GM10248 (cell line): Measurements from ENCODE around the gene CDCA7.

ENCODE experiments used
- CTCF ChIA-PET: fragments of 300-600 bp; sonication (Branson Sonifier 250); formaldehyde crosslinking; extraction: SDS; loops from one replicate; lab custom pipeline; 2021; ENCODE audit warnings: antibody characterized with exemption; lab: Yijun Ruan, JAX
- POLR2A ChIA-PET: fragments of 350-650 bp; sonication (Branson Sonifier 250); formaldehyde crosslinking; extraction: SDS; loops from one replicate; lab custom pipeline; 2020; ENCODE audit warnings: antibody characterized with exemption; lab: Yijun Ruan, JAX
- DNase-seq: peaks from one replicate; pipeline ENCODE4 v3.0.0; 2012; ENCODE audit errors: extremely low spot score
- CTCF ChIP-seq: IDR thresholded peaks from 2 replicates; pipeline ENCODE4 v1.5.1; 2012; ENCODE audit warnings: mild to moderate bottlenecking, low read depth; ENCODE audit errors: extremely low read depth, missing control alignments, control extremely low read depth

Gene CDCA7

DNA sequence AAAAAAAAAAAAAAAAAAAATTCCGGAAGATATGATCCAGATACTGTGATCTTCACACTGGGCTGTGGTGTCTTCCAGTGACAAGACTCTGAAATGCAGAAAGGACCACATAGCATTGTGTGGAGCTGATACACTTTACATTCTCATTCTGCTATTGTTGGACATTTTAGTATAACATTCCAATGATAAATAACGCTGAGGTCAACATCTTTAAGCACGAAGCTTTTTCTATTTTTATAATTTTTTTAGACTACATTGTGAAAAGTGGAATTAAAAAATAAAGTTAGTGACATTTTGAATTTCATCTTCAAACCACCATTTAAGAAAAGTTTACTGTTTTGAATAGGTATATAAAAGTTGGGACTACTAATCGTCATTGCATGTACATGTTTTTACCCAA is 62.7 kb downstream of the CDCA7 start:
- ChIA-PET CTCF (interaction anchor here (1.5 kb wide), 1 partner anchor 15 kb away, joined by 6 read pairs; no protein-coding TSS in a partner anchor), POLR2A (no interaction called here)
- DNase-seq, result no peak
- TF ChIP-seq CTCF, result no peak

DNA sequence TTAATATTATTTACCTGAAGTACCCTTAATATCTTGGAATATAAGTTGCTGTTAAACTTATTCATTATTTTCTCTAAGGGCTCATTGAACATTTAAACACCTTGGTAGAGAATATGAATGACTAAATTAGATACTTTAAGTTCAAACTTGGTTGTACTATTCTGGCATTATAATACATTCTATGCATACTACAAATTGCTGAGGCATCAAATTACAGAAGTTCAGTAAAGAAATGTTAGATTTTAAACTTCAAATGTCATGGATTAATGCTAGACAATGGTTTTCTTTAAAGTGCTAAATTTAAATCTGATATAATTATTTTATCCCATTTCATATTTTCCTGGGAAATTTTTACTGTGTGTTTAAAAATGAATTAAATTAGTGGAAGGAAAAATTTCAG is 63.1 kb downstream of the CDCA7 start:
- TF ChIP-seq CTCF, result no peak
- POLR2A ChIA-PET, result no interaction called here
- no peak for DNase-seq
- CTCF ChIA-PET, result interaction anchor here (1.5 kb wide), 1 partner anchor 15 kb away, joined by 6 read pairs; no protein-coding TSS in a partner anchor
